Fibroblast of skin of right biceps (primary cell): ENCODE results near the gene UBE2R2.

Experiments used
- DNase-seq: peaks from one replicate; pipeline ENCODE4 v3.0.0-alpha.2; 2013

UBE2R2 gene

GRCh38 chr9:33885948-33886347 is 69.0 kb downstream of the UBE2R2 start:
- no peak for DNase-seq

DNA sequence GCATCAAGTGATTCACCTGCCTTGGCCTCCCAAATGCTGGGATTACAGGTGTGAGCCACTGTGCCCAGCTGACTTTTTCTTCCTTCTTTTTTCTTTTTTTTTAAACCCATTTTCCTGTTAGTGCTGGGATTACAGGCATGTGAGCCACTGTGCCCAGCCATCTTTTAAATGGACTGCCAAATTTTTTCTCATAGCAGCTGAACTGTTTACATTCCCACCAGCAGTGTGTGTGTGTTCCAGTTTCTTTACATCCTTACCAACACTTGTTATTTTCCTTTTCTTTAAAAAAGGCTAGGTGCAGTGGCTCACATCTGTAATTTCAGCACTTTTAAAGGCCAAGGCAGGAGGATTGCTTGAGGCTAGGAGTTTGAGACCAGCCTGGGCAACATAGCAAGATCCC is 76.9 kb downstream of the UBE2R2 start:
- no peak for DNase-seq

- DNase-seq = no peak
These were observed 77.4 kb downstream of the UBE2R2 start for GRCh38 chr9:33894316-33894715.

- no peak for DNase-seq
These were observed 86.3 kb downstream of the UBE2R2 start for GRCh38 chr9:33903157-33903780.

DNA sequence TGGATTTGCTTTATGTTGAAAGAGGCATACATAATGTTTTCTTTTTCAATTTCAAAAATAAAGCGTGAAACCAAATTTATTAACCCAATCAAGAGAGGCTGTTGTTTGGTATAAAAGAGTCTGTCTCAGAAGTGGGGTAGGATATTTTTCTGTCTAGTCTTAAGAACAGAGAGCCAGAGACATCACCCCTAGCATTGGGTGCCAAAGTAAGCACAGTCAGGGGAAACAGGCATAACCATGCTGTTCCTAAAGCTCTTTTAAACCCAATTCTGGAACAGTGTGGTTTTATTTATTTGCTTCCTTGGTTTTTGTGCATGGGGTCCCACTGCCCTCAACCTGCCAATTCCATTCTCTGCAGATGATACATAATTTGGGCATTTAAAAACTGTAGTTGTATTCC is 88.2 kb downstream of the UBE2R2 start:
- no peak for DNase-seq

GRCh38 chr9:33906769-33907168 is 89.8 kb downstream of the UBE2R2 start:
- DNase-seq = no peak

DNA sequence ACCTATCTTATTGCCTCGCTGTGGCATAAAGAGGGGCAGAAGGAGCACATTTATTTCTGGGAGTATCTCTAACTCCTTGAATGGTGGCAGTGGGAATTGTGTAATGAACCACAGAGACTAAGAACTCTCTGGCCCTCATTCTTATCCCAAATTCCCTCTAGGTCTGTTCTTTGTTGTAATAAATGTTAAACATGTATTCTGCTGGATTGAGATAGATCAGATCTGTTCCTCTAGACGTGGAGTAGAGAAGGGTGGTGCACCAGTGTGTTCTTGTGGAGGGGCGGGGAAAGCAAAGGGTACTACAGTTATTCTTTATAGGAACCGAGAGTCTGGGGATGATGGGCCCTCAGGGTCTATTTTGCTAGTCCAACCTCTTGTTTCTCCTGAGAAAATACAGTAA is 90.4 kb downstream of the UBE2R2 start:
- DNase-seq = no peak

- no peak for DNase-seq
These were observed 91.2 kb downstream of the UBE2R2 start for GRCh38 chr9:33908114-33908513.

DNA sequence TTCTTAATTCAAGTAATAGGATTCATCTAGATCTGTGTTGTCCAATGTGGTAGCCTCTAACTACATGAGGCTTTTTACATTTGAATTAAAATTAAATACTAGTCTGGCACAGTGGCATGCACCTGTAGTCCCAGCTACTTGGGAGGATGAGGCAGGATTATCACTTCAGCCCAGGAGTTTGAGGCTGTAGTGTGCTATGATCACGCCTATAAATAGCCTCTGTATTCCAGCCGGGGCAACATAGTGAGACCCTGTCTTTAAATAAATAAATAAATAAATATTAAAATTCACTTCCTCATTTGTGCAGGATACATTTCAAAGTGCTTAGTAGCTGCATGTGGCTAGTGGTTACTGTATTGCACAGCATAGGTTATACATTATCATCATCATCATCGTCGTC is 91.8 kb downstream of the UBE2R2 start:
- DNase-seq = no peak

- DNase-seq = no peak
These were observed 96.6 kb downstream of the UBE2R2 start for GRCh38 chr9:33913541-33913940.

- DNase-seq = no peak
These were observed 98.1 kb downstream of the UBE2R2 start for GRCh38 chr9:33914887-33915628.

- no peak for DNase-seq
These were observed 100.1 kb downstream of the UBE2R2 start for GRCh38 chr9:33917036-33917435.

- no peak for DNase-seq
These were observed 102.4 kb downstream of the UBE2R2 start for GRCh38 chr9:33919276-33919897.

DNA sequence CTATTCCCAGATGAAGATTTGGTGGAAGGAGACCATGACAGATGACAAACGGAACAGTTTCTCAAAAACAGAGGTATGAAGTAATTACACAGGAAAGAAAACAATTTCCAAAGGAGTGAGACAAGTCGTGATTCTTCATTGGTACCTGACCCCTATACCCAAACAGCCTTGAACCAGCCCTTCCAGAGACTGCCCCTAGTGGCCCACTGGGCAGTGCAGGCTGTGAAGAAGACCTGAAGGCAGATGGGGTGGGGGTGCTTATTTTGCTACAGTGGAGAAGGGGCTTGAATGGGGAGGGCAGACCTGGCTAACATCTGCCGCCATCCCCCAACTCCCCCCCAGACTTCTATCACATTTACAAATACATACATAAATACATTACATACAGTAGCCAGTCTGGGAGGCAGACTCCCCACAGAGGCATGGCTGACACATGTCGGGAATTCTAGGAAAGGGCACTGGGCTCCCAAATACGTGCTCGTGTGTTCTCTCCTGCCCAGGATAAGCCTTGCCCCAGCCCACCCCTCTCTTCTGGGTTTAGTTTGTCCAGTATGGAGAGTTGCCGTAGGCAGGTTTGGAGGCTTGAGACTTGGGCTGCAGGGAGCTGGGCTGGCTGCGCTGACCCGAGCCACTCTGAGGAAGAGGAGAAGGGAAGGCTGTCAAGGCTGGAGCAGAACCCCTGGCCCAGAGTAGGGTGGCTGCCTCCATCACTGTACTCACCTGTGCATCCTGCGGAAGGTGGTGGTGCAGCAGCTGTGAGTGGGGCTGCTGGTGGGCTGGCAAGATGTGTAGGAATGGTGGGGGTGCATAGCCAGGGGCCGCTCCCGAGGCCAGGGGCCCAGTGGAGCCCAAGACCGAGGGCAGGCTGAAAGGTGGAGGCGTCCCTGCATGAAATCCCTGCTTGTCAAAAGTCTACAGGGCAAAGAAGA is 105.3 kb downstream of the UBE2R2 start:
- DNase-seq = no peak

- no peak for DNase-seq
These were observed 106.1 kb downstream of the UBE2R2 start for GRCh38 chr9:33923079-33923478.

DNA sequence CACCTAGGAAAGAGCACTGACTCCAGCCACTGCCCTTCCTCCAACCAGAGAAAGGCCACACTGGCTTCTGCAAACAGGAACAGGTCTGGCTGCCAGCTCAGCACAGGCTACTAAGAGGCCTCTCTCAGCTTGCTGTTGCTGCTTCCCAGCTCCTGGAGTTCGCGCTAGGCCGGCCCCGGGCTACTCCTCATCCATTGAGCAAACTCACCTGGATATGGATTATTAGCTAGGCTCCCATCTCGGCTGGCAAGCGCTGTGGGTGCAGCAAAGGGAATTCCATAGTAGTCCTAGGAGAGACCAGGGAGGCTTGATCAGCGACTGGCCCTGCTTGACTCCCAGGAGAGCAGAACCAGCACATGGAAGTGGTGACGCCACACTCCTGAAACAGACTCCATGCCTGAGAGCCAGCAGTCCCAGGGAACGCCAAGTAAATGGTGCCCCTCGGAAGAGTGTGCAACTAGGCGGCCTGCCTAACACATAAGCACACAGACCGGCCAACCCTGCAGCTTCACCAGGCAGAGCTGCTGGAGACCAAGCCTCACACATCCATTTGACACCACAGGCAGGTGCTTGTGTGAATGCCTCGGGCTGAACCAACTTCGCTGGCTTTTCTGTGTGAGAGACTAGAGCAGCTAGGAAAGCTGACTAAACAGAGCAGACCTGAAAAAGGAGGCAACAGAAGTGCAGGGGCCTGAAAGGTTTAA is 107.2 kb downstream of the UBE2R2 start:
- DNase-seq = no peak

- DNase-seq = peak; percentile 51
These were observed 108.2 kb downstream of the UBE2R2 start for GRCh38 chr9:33924978-33925797.

DNA sequence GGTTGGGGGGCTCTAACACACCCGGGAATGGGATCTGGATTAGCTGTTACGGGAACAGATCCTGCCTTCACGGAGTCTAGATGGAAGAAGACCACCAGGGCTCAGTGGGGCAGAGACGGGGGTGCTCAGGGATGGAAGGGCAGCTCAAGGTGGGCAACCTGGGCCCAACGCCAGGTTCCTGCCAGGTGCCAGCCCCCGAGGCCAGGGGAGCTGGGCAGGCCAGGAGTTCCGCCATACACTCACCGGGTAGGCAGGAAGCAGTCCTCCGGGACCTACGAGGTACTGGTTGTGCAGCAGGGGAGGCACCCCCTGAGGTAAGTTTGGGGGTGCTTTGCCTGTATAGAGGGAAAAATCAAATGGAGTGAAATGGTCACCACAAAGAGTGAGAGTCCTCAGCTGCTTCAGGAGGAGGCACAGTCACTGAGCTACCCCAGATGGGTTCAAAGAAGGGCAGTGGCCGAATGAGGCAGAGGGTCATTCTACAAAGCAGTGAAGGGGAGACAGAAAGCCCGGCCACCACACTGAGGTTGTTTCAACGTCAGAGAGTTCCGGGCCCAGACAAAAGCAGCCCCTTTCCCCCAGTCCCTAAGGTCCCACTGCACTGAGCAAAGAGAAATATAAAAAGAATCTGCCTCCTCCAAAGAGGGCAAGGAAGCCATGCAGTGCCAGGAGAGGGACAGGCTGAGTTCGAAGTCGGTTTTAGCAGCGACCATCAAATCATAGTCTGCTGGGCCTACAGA is 110.0 kb downstream of the UBE2R2 start:
- no peak for DNase-seq

DNA sequence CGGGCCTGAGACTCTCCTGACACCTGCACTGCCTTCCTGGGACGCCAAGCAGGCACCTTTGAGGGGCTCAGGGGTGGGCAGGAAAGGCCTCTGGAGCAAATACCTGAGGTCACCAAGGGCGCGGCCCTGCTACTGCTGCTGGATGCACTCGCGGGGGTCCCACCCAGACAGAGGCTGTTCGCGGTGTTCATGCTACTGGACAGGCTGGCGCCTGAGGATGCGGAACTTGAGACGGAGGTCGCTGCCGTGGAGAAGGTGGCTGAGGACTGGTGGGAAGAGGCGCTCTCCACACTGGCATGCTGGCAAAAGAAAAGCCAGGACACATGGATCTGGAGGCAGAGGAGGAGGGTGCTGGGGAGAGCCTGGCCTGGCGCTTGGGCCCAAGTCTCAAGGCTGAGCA is 110.7 kb downstream of the UBE2R2 start:
- DNase-seq = no peak

DNA sequence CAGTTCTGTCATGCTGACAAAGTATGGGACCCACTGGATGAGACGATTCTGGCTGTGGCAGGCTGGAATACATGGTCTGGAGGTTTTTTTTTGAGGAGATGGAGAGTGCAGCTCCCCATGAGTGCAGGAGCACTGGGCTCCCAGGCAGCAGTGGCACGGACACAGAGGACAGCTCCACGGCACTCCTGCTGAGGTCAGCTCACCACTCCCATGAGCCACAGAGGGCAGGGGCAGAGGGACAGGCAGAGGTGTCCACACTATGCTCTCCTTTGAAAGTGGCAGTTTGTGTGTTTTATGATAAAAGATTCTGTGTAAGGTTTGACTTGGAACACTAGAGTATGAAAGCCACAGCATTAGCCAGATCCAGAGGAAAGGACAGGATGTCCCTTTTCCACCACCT is 114.4 kb downstream of the UBE2R2 start:
- DNase-seq = no peak
